Adrenal gland (tissue), 12 donors: ENCODE results near the gene FERMT3. TPM values are rescaled to one million over a fixed set of nuclear protein-coding genes. Genes with fewer than 3 reads are reported as not detected.

ENCODE experiments used
- DNase-seq, 7 donors: peaks; one replicate each; pipeline ENCODE4 v3.0.0-alpha.2; 2019 to 2020
- H3K27ac ChIP-seq, 5 donors: fragments of 200-600 bp; sonication (generic) in 4 of 5; 1 replicate in 3 of 5; 2 replicates in 2 of 5; pipeline versions ENCODE4 v1.5.1 to v1.8.0; 2016 to 2020; ENCODE audit warnings: mild to moderate bottlenecking in 1 of 5
- H3K27me3 ChIP-seq: fragments of 200-600 bp; 2 replicates; pipeline ENCODE4 v1.8.0; 2021
- H3K36me3 ChIP-seq, 2 donors: fragments of 200-600 bp; replicated peaks in 1 of 2; 1 replicate in 1 of 2; 2 replicates in 1 of 2; pipeline versions ENCODE4 v1.5.1 to v1.8.0; 2018 to 2022
- H3K4me1 ChIP-seq, 2 donors: fragments of 200-600 bp; replicated peaks in 1 of 2; 1 replicate in 1 of 2; 2 replicates in 1 of 2; pipeline versions ENCODE4 v1.5.1 to v1.8.0; 2018 to 2021
- H3K4me3 ChIP-seq, 4 donors: fragments of 200-600 bp; sonication (generic) in 3 of 4; one replicate each; pipeline ENCODE4 v1.5.1; 2016 to 2018
- H3K9me3 ChIP-seq, 3 donors: fragments of 200-600 bp; sonication (generic) in 1 of 3; replicated peaks in 1 of 3; 1 replicate in 2 of 3; 2 replicates in 1 of 3; pipeline versions ENCODE4 v1.5.1 to v1.8.0; 2016 to 2021
- CTCF ChIP-seq, 6 experiments: fragments of 450-650 bp in 4 of 6; fragments of 200-600 bp in 2 of 6; sonication (generic) in 1 of 6; IDR thresholded peaks; 1 replicate in 5 of 6; 2 replicates in 1 of 6; pipeline versions ENCODE4 v1.5.1 to v1.8.0; 2016 to 2021; ENCODE audit warnings: antibody characterized with exemption in 6 of 6, mild to moderate bottlenecking in 2 of 6, moderate library complexity in 1 of 6
- POLR2A ChIP-seq, 2 donors: fragments of 450-650 bp; IDR thresholded peaks; one replicate each; pipeline ENCODE4 v1.6.1; 2017; ENCODE audit warnings: antibody characterized with exemption in 2 of 2, mild to moderate bottlenecking in 2 of 2, moderate library complexity in 1 of 2
- WGBS, 4 donors: extraction: QIAGEN DNeasy Blood & Tissue Kit in 2 of 4; methylation state at CpG; one replicate each; pipeline versions ENCODE4 v1.1.5 to v1.1.7; 2013 to 2017; 5-methylcytosine and 5-hydroxymethylcytosine counted together
- intact Hi-C, 2 donors: fragments of 100-400 bp; cut with DNase I; formaldehyde crosslinking; loops; one replicate each; pipeline versions ENCODE4 v1.14.1 to v1.15.0; 2022 to 2023
- polyA plus RNA-seq, 3 donors: library from polyadenylated mRNA; stranded (reverse); fragments of 200-250 nt in 2 of 3; fragments of 350-450 nt in 1 of 3; fragmentation: Illumina TruSeq in 1 of 3; extraction: RNeasy Lipid Tissue Mini Kit (QIAGEN cat#74804) in 1 of 3; gene quantifications; one replicate each; pipeline ENCODE4 v1.2.3, GENCODE V29; 2013 to 2014
- total RNA-seq, 9 donors: library from RNA; depleted of rRNA in 4 of 9; stranded (reverse); fragments of >200 nt in 4 of 9; fragments of 120-200 nt in 1 of 9; fragmentation: NEBNext Ultra II Directional in 1 of 9; extraction: Animal tissue kit (Norgen Biotek cat#: 25700) in 1 of 9; gene quantifications; one replicate each; pipeline versions ENCODE4 v1.1.0 to v1.2.4, GENCODE V29; 2013 to 2023
- donor health status: healthy with polysubstance abuse.
- donor health status: Bipolar disorder and iron deficiency.
- donor health status: DM: yes; HTN: yes; CAD: no.
- donor health status: DM: no; HTN: no; CAD: no.
- donor health status: DM: no; HTN: no; CAD: no.
- donor health status: DM: yes; HTN: yes; CAD: no.

Gene FERMT3
- total and polyA plus RNA-seq, 12 donors, result 3.2 to 77.0 (median 33.7) TPM

DNA sequence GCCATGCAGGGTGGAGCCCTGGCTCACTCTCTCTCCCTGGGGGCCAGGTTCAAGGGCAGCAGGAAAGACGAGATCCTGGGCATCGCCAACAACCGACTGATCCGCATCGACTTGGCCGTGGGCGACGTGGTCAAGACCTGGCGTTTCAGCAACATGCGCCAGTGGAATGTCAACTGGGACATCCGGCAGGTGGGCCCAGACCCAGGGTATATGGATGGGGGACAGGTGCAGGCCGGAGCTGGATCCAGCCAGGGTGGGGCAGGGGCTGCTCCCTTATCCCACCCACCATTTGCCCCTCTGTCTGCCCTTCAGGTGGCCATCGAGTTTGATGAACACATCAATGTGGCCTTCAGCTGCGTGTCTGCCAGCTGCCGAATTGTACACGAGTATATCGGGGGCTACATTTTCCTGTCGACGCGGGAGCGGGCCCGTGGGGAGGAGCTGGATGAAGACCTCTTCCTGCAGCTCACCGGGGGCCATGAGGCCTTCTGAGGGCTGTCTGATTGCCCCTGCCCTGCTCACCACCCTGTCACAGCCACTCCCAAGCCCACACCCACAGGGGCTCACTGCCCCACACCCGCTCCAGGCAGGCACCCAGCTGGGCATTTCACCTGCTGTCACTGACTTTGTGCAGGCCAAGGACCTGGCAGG, 16.6 kb downstream of the FERMT3 start:
- 81 to 85% (median 84%) methylated on average over 10 to 24 of the region's 24 CpGs for WGBS, 4 donors
- Histone ChIP-seq H3K27me3 (no peaks in the 10 kb centered on the region), H3K9me3 (no peaks in the 10 kb centered on the region), H3K4me3 (no peak overlapping the region), H3K4me1 (peaks cover 11 to 30% of the 10 kb centered on the region in 2 donors), H3K36me3 (peaks cover 0 to 12% of the 10 kb centered on the region in 2 donors), H3K27ac (no peak overlapping the region)
- peak in 2 of 7 donors; percentile 19 to 34 for DNase-seq
- TF ChIP-seq CTCF (IDR thresholded peaks at IDR 0.05), result no peak
- no peak for TF ChIP-seq POLR2A (IDR thresholded peaks at IDR 0.05)
- intact Hi-C loops, result no loop called here

- peaks cover 11 to 30% of the 10 kb centered on the region in 2 donors for H3K4me1 ChIP-seq
- no peak overlapping the region for H3K4me3 ChIP-seq
- peaks cover 0 to 12% of the 10 kb centered on the region in 2 donors for H3K36me3 ChIP-seq
- H3K27ac ChIP-seq, result peak overlapping the region in 2 of 5 donors; percentile 86 to 92
- intact Hi-C loops, result no loop called here
- DNase-seq, result peak in 4 of 7 donors; percentile 21 to 40 (median 32)
- no peaks in the 10 kb centered on the region for H3K27me3 ChIP-seq
- TF ChIP-seq POLR2A (IDR thresholded peaks at IDR 0.05), result no peak
- TF ChIP-seq CTCF (IDR thresholded peaks at IDR 0.05), result no peak
- no peaks in the 10 kb centered on the region for H3K9me3 ChIP-seq
- WGBS, 4 donors, result 78 to 91% (median 85%) methylated on average over 8 to 17 of the region's 17 CpGs
These were observed 17.8 kb downstream of the FERMT3 start for GRCh38 chr11:64224151-64224890.

DNA sequence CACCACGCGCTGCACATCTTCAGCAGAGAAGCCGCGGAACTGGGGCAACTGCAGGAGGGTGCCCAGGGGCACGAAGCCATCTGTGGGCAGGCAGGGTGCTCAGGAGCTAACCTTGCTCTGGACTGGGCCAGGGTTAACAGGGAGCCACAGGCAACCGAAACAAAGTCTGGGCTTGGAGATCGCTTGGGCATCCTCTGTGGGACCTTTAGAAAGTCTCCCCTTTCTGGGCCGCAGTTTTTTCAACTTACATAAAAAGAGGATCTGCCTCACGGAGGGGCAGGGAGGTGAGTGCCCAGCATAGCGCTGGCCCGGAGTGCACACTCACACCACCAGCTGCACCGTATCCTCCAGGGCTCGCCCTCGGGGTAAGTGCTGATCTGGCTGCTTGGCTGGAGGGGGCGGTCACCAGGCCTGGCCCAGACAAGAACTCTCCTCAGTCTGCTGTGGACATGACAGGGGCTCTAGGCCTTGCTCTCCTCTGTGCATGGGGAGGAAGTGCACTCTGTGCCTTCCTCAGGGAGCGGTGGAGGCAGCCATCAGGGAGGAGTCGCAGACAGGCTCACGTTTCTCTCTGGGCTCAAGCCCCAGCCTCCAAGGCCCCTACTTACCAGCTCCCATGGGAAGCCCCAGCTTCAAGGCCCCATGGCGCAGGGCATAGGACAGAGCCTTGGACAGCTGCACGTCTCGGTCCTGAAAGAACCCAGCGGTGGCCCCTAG, 18.5 kb downstream of the FERMT3 start:
- peak overlapping the region in 4 of 5 donors; percentile 71 to 92 (median 84) for H3K27ac ChIP-seq
- intact Hi-C loops, result no loop called here
- H3K4me1 ChIP-seq, result peaks cover 11 to 37% of the 10 kb centered on the region in 2 donors
- 51 to 77% (median 55%) methylated on average over 13 to 22 of the region's 22 CpGs for WGBS, 4 donors
- peak overlapping the region in 2 of 4 donors; percentile 69 to 84 for H3K4me3 ChIP-seq
- TF ChIP-seq POLR2A (IDR thresholded peaks at IDR 0.05) (no peak), CTCF (IDR thresholded peaks at IDR 0.05) (no peak)
- peak in 4 of 7 donors; percentile 35 to 53 (median 46) for DNase-seq
- H3K36me3 ChIP-seq, result peaks cover 0 to 12% of the 10 kb centered on the region in 2 donors
- H3K27me3 ChIP-seq, result no peaks in the 10 kb centered on the region
- no peaks in the 10 kb centered on the region for H3K9me3 ChIP-seq
